Hepatocyte (in vitro differentiated cells): ENCODE data around the gene LMF1.

ENCODE experiments used
- EZH2 ChIP-seq: fragments of 200-600 bp; sonication (generic); IDR thresholded peaks from 2 replicates; pipeline ENCODE4 v1.6.1; 2016; ENCODE audit warnings: antibody characterized with exemption, mild to moderate bottlenecking, borderline replicate concordance
- EZH2phosphoT487 ChIP-seq: fragments of 200-600 bp; sonication (generic); IDR thresholded peaks from one replicate; pipeline ENCODE4 v1.6.1; 2018; ENCODE audit warnings: antibody characterized with exemption, mild to moderate bottlenecking, low read depth, moderate library complexity; ENCODE audit not compliant: unreplicated experiment, severe bottlenecking
- TF ChIP-seq, protein P1 (sequence below): fragments of 200-600 bp; sonication (generic); IDR thresholded peaks from 2 replicates; pipeline ENCODE4 v1.5.1; 2016; ENCODE audit warnings: antibody characterized with exemption, mild to moderate bottlenecking; ENCODE audit not compliant: poor library complexity

GRCh38 chr16:847151-847550, 123.6 kb downstream of the LMF1 start:
- no peak for TF ChIP-seq EZH2
- TF ChIP-seq, protein P1, sequence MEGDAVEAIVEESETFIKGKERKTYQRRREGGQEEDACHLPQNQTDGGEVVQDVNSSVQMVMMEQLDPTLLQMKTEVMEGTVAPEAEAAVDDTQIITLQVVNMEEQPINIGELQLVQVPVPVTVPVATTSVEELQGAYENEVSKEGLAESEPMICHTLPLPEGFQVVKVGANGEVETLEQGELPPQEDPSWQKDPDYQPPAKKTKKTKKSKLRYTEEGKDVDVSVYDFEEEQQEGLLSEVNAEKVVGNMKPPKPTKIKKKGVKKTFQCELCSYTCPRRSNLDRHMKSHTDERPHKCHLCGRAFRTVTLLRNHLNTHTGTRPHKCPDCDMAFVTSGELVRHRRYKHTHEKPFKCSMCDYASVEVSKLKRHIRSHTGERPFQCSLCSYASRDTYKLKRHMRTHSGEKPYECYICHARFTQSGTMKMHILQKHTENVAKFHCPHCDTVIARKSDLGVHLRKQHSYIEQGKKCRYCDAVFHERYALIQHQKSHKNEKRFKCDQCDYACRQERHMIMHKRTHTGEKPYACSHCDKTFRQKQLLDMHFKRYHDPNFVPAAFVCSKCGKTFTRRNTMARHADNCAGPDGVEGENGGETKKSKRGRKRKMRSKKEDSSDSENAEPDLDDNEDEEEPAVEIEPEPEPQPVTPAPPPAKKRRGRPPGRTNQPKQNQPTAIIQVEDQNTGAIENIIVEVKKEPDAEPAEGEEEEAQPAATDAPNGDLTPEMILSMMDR = no peak
- no peak for TF ChIP-seq EZH2phosphoT487
